Upper lobe of left lung (tissue), 4 donors: ENCODE data around the gene ARGLU1.

Experiments
- EP300 ChIP-seq, 4 donors: sonication (generic); formaldehyde crosslinking; IDR thresholded peaks; one replicate each; pipeline ENCODE4 v1.5.1; 2017; ENCODE audit warnings: antibody characterized with exemption in 4 of 4, control low read depth in 2 of 4
- TF ChIP-seq, protein P1 (sequence below), 6 experiments: fragments of 450-650 bp in 4 of 6; fragments of 200-600 bp in 2 of 6; sonication (generic) in 2 of 6; IDR thresholded peaks; one replicate each; pipeline ENCODE4 v1.5.1; 2016 to 2019; ENCODE audit warnings: antibody characterized with exemption in 6 of 6

DNA sequence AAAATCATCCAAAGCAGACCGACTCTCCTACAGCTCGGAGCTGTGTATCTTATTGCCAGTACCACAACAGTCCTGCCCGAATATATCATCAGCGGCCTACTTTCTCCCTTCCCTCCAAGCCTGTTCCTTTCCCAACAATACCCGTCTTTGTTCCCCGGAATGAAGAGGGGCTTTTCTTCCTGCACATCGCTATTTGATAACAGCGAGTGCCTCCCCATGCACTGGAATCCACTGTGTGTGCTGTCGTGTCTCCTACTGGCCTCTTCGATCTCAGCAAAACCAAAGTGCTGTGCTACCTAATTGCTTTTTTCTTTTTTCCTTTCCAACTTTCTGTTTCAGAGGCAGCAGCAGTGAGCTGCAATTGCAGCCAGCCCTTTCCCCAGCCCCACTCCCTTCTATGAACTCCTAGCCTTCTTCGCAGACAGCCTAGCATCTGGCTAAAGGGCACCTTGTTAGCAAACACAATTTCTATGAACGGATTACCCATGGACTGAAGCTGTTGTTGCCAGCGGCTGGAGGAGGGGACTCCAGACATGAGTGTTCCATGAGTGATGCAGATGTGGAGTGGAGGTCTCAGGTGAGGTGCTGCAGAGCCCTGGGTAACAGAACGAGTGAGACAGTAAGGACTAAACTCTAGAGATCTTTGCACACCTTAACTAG, 75.9 kb downstream of the ARGLU1 start:
- TF ChIP-seq, protein P1, sequence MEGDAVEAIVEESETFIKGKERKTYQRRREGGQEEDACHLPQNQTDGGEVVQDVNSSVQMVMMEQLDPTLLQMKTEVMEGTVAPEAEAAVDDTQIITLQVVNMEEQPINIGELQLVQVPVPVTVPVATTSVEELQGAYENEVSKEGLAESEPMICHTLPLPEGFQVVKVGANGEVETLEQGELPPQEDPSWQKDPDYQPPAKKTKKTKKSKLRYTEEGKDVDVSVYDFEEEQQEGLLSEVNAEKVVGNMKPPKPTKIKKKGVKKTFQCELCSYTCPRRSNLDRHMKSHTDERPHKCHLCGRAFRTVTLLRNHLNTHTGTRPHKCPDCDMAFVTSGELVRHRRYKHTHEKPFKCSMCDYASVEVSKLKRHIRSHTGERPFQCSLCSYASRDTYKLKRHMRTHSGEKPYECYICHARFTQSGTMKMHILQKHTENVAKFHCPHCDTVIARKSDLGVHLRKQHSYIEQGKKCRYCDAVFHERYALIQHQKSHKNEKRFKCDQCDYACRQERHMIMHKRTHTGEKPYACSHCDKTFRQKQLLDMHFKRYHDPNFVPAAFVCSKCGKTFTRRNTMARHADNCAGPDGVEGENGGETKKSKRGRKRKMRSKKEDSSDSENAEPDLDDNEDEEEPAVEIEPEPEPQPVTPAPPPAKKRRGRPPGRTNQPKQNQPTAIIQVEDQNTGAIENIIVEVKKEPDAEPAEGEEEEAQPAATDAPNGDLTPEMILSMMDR (IDR thresholded peaks at IDR 0.05), result no peak
- TF ChIP-seq EP300 (IDR thresholded peaks at IDR 0.05), result no peak
